Endothelial cell of umbilical vein (primary cell): Measurements from ENCODE around the gene PRR19. TPM values are rescaled to one million over a fixed set of nuclear protein-coding genes. Genes with fewer than 3 reads are reported as not detected.

Experiments
- BruUV-seq: library from RNA; stranded (reverse); fragments of 400-500 nt; replicated peaks from 2 replicates; lab custom pipeline; 2021; lab: Mats Ljungman, UMichigan
- CTCF ChIA-PET: fragments of 300-600, 350-600 bp; sonication (Branson Sonifier 250); formaldehyde crosslinking; loops from one replicate; lab custom pipeline; 2021; ENCODE audit warnings: antibody characterized with exemption, inconsistent platforms; lab: Charles Lee
- POLR2A ChIA-PET: fragments of 300-600, 350-600 bp; sonication (Branson Sonifier 250); formaldehyde crosslinking; loops from one replicate; lab custom pipeline; 2021; ENCODE audit warnings: antibody characterized with exemption, inconsistent platforms; lab: Charles Lee
- DNase-seq: peaks from one replicate; pipeline ENCODE4 v3.0.0-alpha.2; 2011; ENCODE audit warnings: low read depth, low spot score
- FAIRE-seq: peaks from 2 replicates; lab custom pipeline; 2011; peaks lifted over from hg19 to GRCh38; lab: Jason Lieb, UNC
- H2AFZ ChIP-seq: 2 replicates; pipeline ENCODE4 v1.6.0; 2012; ENCODE audit warnings: low read depth, low read length, control low read depth, inconsistent platforms
- H3K27ac ChIP-seq: 2 replicates; pipeline ENCODE4 v1.5.1; 2011; ENCODE audit warnings: low read depth, mild to moderate bottlenecking, control low read depth, low read length, moderate library complexity; ENCODE audit not compliant: insufficient read depth
- H3K27me3 ChIP-seq, 2 experiments: 2 replicates each; pipeline versions ENCODE4 v1.6.0 to v1.6.1; 2011; ENCODE audit warnings: low read length in 2 of 2, mixed read lengths in 1 of 2; ENCODE audit not compliant: control insufficient read depth in 2 of 2, insufficient read depth in 2 of 2
- H3K36me3 ChIP-seq, 2 experiments: 2 replicates in 1 of 2; 3 replicates in 1 of 2; pipeline ENCODE4 v1.5.1; 2011; ENCODE audit warnings: low read length in 2 of 2, mild to moderate bottlenecking in 1 of 2, moderate library complexity in 1 of 2; ENCODE audit not compliant: control insufficient read depth in 2 of 2, insufficient read depth in 2 of 2; ENCODE audit errors: extremely low read depth in 1 of 2
- H3K4me1 ChIP-seq: 3 replicates; pipeline ENCODE4 v1.5.1; 2011; ENCODE audit warnings: mild to moderate bottlenecking, low read length; ENCODE audit not compliant: control insufficient read depth, insufficient read depth; ENCODE audit errors: extremely low read depth
- H3K4me2 ChIP-seq: 2 replicates; pipeline ENCODE4 v1.6.1; 2011; ENCODE audit warnings: low read length, control low read depth, mixed read lengths; ENCODE audit not compliant: insufficient read depth
- H3K4me3 ChIP-seq, 3 experiments: fragments of 200-600 bp in 1 of 3; sonication (generic), shearing (Covaris generic) in 1 of 3; replicated peaks in 1 of 3; 2 replicates each; pipeline ENCODE4 v1.5.1; 2011 to 2016; ENCODE audit warnings: control low read depth in 3 of 3, low read length in 3 of 3, mild to moderate bottlenecking in 2 of 3, inconsistent platforms in 1 of 3, low read depth in 1 of 3, moderate library complexity in 1 of 3; ENCODE audit not compliant: insufficient read depth in 1 of 3
- H3K79me2 ChIP-seq: 2 replicates; pipeline ENCODE4 v1.6.0; 2012; ENCODE audit warnings: low read length, inconsistent platforms; ENCODE audit not compliant: control insufficient read depth, insufficient read depth
- H3K9ac ChIP-seq: replicated peaks from 2 replicates; pipeline ENCODE3; 2011; ENCODE audit warnings: low read length, control low read depth; ENCODE audit not compliant: insufficient read depth; ENCODE audit errors: extremely low read depth
- H3K9me1 ChIP-seq: replicated peaks from 3 replicates; pipeline ENCODE4 v1.6.0; 2011; ENCODE audit warnings: mild to moderate bottlenecking, low read length; ENCODE audit not compliant: control insufficient read depth, insufficient read depth; ENCODE audit errors: extremely low read depth
- H3K9me3 ChIP-seq: replicated peaks from 2 replicates; pipeline ENCODE4 v1.5.1; 2012; ENCODE audit warnings: low read length, inconsistent platforms; ENCODE audit not compliant: control insufficient read depth, insufficient read depth
- H4K20me1 ChIP-seq: replicated peaks from 2 replicates; pipeline ENCODE3; 2011; ENCODE audit warnings: mild to moderate bottlenecking, low read length; ENCODE audit not compliant: control insufficient read depth, insufficient read depth; ENCODE audit errors: extremely low read depth
- CTCF ChIP-seq, 2 donors: IDR thresholded peaks; 1 replicate in 1 of 2; 2 replicates in 1 of 2; pipeline ENCODE4 v1.5.1; 2011; ENCODE audit warnings: low read length in 2 of 2, mild to moderate bottlenecking in 2 of 2, moderate library complexity in 2 of 2, control low read depth in 1 of 2, inconsistent platforms in 1 of 2, low read depth in 1 of 2; ENCODE audit not compliant: insufficient read depth in 1 of 2; ENCODE audit errors: extremely low read depth in 1 of 2
- EZH2 ChIP-seq: IDR thresholded peaks from 2 replicates; pipeline ENCODE4 v1.6.1; 2012; ENCODE audit warnings: borderline replicate concordance, low read depth, mild to moderate bottlenecking, moderate library complexity, low read length, inconsistent platforms; ENCODE audit not compliant: severe bottlenecking
- FOS ChIP-seq: IDR thresholded peaks from 2 replicates; pipeline ENCODE4 v1.6.1; 2011; ENCODE audit warnings: mild to moderate bottlenecking, low read length, moderate library complexity, borderline replicate concordance; ENCODE audit not compliant: insufficient read depth
- GATA2 ChIP-seq: IDR thresholded peaks from 2 replicates; pipeline ENCODE4 v1.7.0; 2011; ENCODE audit warnings: low read depth, mild to moderate bottlenecking, moderate library complexity, mixed read lengths, low read length; ENCODE audit not compliant: insufficient read length, insufficient read depth
- JUN ChIP-seq: IDR thresholded peaks from 2 replicates; pipeline ENCODE4 v1.6.1; 2011; ENCODE audit warnings: borderline replicate concordance, low read depth; ENCODE audit not compliant: insufficient read length, insufficient read depth
- MYC ChIP-seq: IDR thresholded peaks from one replicate; pipeline ENCODE4 v1.6.1; 2011; ENCODE audit warnings: mild to moderate bottlenecking, low read depth, low read length
- POLR2A ChIP-seq: IDR thresholded peaks from 2 replicates; pipeline ENCODE4 v1.6.1; 2012; ENCODE audit warnings: low read depth, mild to moderate bottlenecking, control low read depth, low read length
- POLR2AphosphoS5 ChIP-seq: IDR thresholded peaks from 2 replicates; pipeline ENCODE4 v1.6.1; 2012; ENCODE audit warnings: low read depth, mild to moderate bottlenecking, control low read depth, low read length, moderate library complexity; ENCODE audit not compliant: insufficient read depth
- dilution Hi-C: fragments of 300-500 bp; cut with MboI; formaldehyde crosslinking; loops from one replicate; pipeline ENCODE4 v1.15.0; 2019; ENCODE audit warnings: low sequenced_read_pairs; ENCODE audit not compliant: extremely low pct_ligation_motif_present
- intact Hi-C: fragments of 100-400 bp; cut with micrococcal nuclease; formaldehyde crosslinking; loops from one replicate; pipeline ENCODE4 v1.10.0; 2022
- polyA plus RNA-seq, 4 experiments: library from polyadenylated mRNA; depleted of rRNA in 3 of 4; stranded (reverse) in 3 of 4; unstranded in 1 of 4; fragments of >200 nt; gene quantifications; 2 replicates each; pipeline versions ENCODE4 v1.2.1 to v1.2.3, GENCODE V29; 2011 to 2012; ENCODE audit warnings: missing spikeins in 1 of 4
- total RNA-seq: library from RNA; stranded (reverse); gene quantifications from 2 replicates; pipeline ENCODE4 v1.2.3, GENCODE V29; 2021
- TF ChIP-seq, protein P1 (sequence below): IDR thresholded peaks from 2 replicates; pipeline ENCODE4 v1.6.1; 2011; ENCODE audit not compliant: insufficient read depth, insufficient read length

PRR19 gene
- total and polyA plus RNA-seq, 2 donors (not counting 3 experiments of a cell fraction or from before 2014, with no cell fraction given) = 1.0 to 1.4 TPM

- intact Hi-C loops (loop anchor here (1.0 to 2.0 kb wide), 7 partner anchors 12 to 168 kb away; partner anchors contain the start of genes DEDD2, ERF, MEGF8 and POU2F2), dilution Hi-C loops (no loop called here)
- no TSS peak for BruUV-seq
- DNase-seq (peak; percentile 39), FAIRE-seq (no peak)
- Histone ChIP-seq H3K27ac (peak overlapping the region; percentile 22), H3K9me1 (no peaks in the 10 kb centered on the region), H3K9me3 (no peaks in the 10 kb centered on the region), H3K36me3 (no peaks in the 10 kb centered on the region), H3K9ac (no peak overlapping the region), H3K27me3 (no peaks in the 10 kb centered on the region), H3K4me2 (peak overlapping the region; percentile 79), H3K79me2 (peaks cover 26% of the 10 kb centered on the region), H4K20me1 (no peaks in the 10 kb centered on the region), H3K4me1 (peaks cover 60% of the 10 kb centered on the region), H2AFZ (no peak overlapping the region), H3K4me3 (peak overlapping the region; percentile 61 to 74 (median 70))
- ChIA-PET CTCF (interaction anchor here (1.4 to 7.4 kb wide), 3 partner anchors 10 to 34 kb away, joined by 5 to 365 read pairs (median 24); partner anchors contain the start of genes CIC and GSK3A), POLR2A (interaction anchor here (1.8 kb wide), 1 partner anchor 38 kb away, joined by 11 read pairs; the partner anchor contains the start of gene GSK3A)
- TF ChIP-seq CTCF (IDR thresholded peaks at IDR 0.05; ENCODE audit: extremely low read depth in 1 of 2, insufficient read depth in 1 of 2, low read depth in 1 of 2, low read length in 2 of 2) = no peak
- no peak for TF ChIP-seq MYC
- TF ChIP-seq, protein P1, sequence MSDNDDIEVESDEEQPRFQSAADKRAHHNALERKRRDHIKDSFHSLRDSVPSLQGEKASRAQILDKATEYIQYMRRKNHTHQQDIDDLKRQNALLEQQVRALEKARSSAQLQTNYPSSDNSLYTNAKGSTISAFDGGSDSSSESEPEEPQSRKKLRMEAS = no peak
- no peak for TF ChIP-seq POLR2AphosphoS5
- TF ChIP-seq JUN = no peak
- no peak for TF ChIP-seq POLR2A
- no peak for TF ChIP-seq FOS
- no peak for TF ChIP-seq EZH2
- no peak for TF ChIP-seq GATA2
Measured at GRCh38 chr19:42280815-42281145, 21.2 kb upstream of the PRR19 start.
